GM23338 (cell line): ENCODE data around the gene TMEM176B.

Experiments
- CTCF ChIP-seq, 2 experiments: fragments of 200-600 bp in 1 of 2; sonication (generic) in 1 of 2; conservative IDR thresholded peaks; 2 replicates each; pipeline versions ENCODE4 v1.5.1 to v1.6.1; 2016 to 2017; ENCODE audit warnings: antibody characterized with exemption in 2 of 2, low read depth in 2 of 2, mild to moderate bottlenecking in 2 of 2, moderate library complexity in 1 of 2
- REST ChIP-seq: IDR thresholded peaks from one replicate; pipeline ENCODE4 v1.6.1; 2018; ENCODE audit warnings: antibody characterized with exemption; ENCODE audit not compliant: unreplicated experiment

- TF ChIP-seq CTCF (conservative IDR thresholded peaks at IDR 0.05; ENCODE audit: low read depth in 2 of 2) = no peak
- TF ChIP-seq REST = no peak
These were observed 18.8 kb upstream of the TMEM176B start for GRCh38 chr7:150818971-150819370.
